ENCODE measurements around the gene CRKL. TPM values are rescaled to one million over a fixed set of nuclear protein-coding genes. Genes with fewer than 3 reads are reported as not detected.
"Not testable (repeated sequence)": the region's sequence is repeated elsewhere in the genome, so short reads cannot be mapped to it uniquely, and the experiment has no call there.

Gene CRKL
- total and polyA plus RNA-seq, 4 donors: 55.2 to 88.0 (median 64.6) TPM

GRCh38 chr22:20940186-20940651, 23.0 kb downstream of the CRKL start:
- no peak overlapping the region for H3K27ac ChIP-seq (ENCODE audit: low read depth, low read length)
- WGBS (ENCODE audit: insufficient coverage): 17% methylated on average over 1 of the region's 3 CpGs
- H3K9me3 ChIP-seq (ENCODE audit: control insufficient read depth, insufficient read depth, low read length): no peaks in the 10 kb centered on the region
- H3K4me3 ChIP-seq (ENCODE audit: low read depth, low read length): no peak overlapping the region
- H3K27me3 ChIP-seq (ENCODE audit: control insufficient read depth, insufficient read depth, low read length): no peaks in the 10 kb centered on the region
- peak in 2 of 6 donors; percentile 66 to 80 for DNase-seq (ENCODE audit: low read depth in 4 of 6, low spot score in 6 of 6)
- peaks cover 10% of the 10 kb centered on the region for H3K4me1 ChIP-seq (ENCODE audit: control insufficient read depth, insufficient read depth, low read length)
- peaks cover 18% of the 10 kb centered on the region for H3K36me3 ChIP-seq (ENCODE audit: control insufficient read depth, insufficient read depth, low read length)

GRCh38 chr22:20940904-20941385, 23.7 kb downstream of the CRKL start:
- H3K4me3 ChIP-seq (ENCODE audit: low read depth, low read length): no peak overlapping the region
- no peak overlapping the region for H3K27ac ChIP-seq (ENCODE audit: low read depth, low read length)
- no peaks in the 10 kb centered on the region for H3K27me3 ChIP-seq (ENCODE audit: control insufficient read depth, insufficient read depth, low read length)
- DNase-seq (ENCODE audit: low read depth in 4 of 6, low spot score in 6 of 6): no peak
- peaks cover 13% of the 10 kb centered on the region for H3K4me1 ChIP-seq (ENCODE audit: control insufficient read depth, insufficient read depth, low read length)
- peaks cover 11% of the 10 kb centered on the region for H3K36me3 ChIP-seq (ENCODE audit: control insufficient read depth, insufficient read depth, low read length)
- H3K9me3 ChIP-seq (ENCODE audit: control insufficient read depth, insufficient read depth, low read length): no peaks in the 10 kb centered on the region
- WGBS (ENCODE audit: insufficient coverage): 60% methylated on average over 2 of the region's 4 CpGs

- not testable (repeated sequence) for H3K9me3 ChIP-seq (ENCODE audit: control insufficient read depth, insufficient read depth, low read length); H3K27me3 ChIP-seq (ENCODE audit: control insufficient read depth, insufficient read depth, low read length); H3K4me3 ChIP-seq (ENCODE audit: low read depth, low read length); H3K27ac ChIP-seq (ENCODE audit: low read depth, low read length); H3K36me3 ChIP-seq (ENCODE audit: control insufficient read depth, insufficient read depth, low read length); DNase-seq (ENCODE audit: low read depth in 4 of 6, low spot score in 6 of 6); H3K4me1 ChIP-seq (ENCODE audit: control insufficient read depth, insufficient read depth, low read length)
- no CpG with 5 or more reads among the region's 7 CpGs for WGBS (ENCODE audit: insufficient coverage)
Observed at GRCh38 chr22:20942203-20942902, 25.1 kb downstream of the CRKL start.

GRCh38 chr22:20943104-20943933, 26.1 kb downstream of the CRKL start:
- no peak for DNase-seq (ENCODE audit: low read depth in 4 of 6, low spot score in 6 of 6)
- H3K4me3 ChIP-seq (ENCODE audit: low read depth, low read length): no peak overlapping the region
- H3K27me3 ChIP-seq (ENCODE audit: control insufficient read depth, insufficient read depth, low read length): no peaks in the 10 kb centered on the region
- WGBS (ENCODE audit: insufficient coverage): 96% methylated on average over 2 of the region's 8 CpGs
- peaks cover 6% of the 10 kb centered on the region for H3K4me1 ChIP-seq (ENCODE audit: control insufficient read depth, insufficient read depth, low read length)
- no peaks in the 10 kb centered on the region for H3K9me3 ChIP-seq (ENCODE audit: control insufficient read depth, insufficient read depth, low read length)
- no peaks in the 10 kb centered on the region for H3K36me3 ChIP-seq (ENCODE audit: control insufficient read depth, insufficient read depth, low read length)
- no peak overlapping the region for H3K27ac ChIP-seq (ENCODE audit: low read depth, low read length)

GRCh38 chr22:20944042-20944441, 26.8 kb downstream of the CRKL start:
- no peak overlapping the region for H3K27ac ChIP-seq (ENCODE audit: low read depth, low read length)
- WGBS (ENCODE audit: insufficient coverage): no CpG with 5 or more reads among the region's 1 CpG
- no peaks in the 10 kb centered on the region for H3K9me3 ChIP-seq (ENCODE audit: control insufficient read depth, insufficient read depth, low read length)
- peaks cover 3% of the 10 kb centered on the region for H3K36me3 ChIP-seq (ENCODE audit: control insufficient read depth, insufficient read depth, low read length)
- no peak overlapping the region for H3K4me3 ChIP-seq (ENCODE audit: low read depth, low read length)
- H3K4me1 ChIP-seq (ENCODE audit: control insufficient read depth, insufficient read depth, low read length): peaks cover 6% of the 10 kb centered on the region
- H3K27me3 ChIP-seq (ENCODE audit: control insufficient read depth, insufficient read depth, low read length): no peaks in the 10 kb centered on the region
- DNase-seq (ENCODE audit: low read depth in 4 of 6, low spot score in 6 of 6): no peak

GRCh38 chr22:20945578-20945934, 28.3 kb downstream of the CRKL start:
- no CpG with 5 or more reads among the region's 2 CpGs for WGBS (ENCODE audit: insufficient coverage)
- DNase-seq (ENCODE audit: low read depth in 4 of 6, low spot score in 6 of 6): no peak
- no peaks in the 10 kb centered on the region for H3K27me3 ChIP-seq (ENCODE audit: control insufficient read depth, insufficient read depth, low read length)

GRCh38 chr22:20946080-20946986, 29.1 kb downstream of the CRKL start:
- no peak overlapping the region for H3K4me3 ChIP-seq (ENCODE audit: low read depth, low read length)
- WGBS (ENCODE audit: insufficient coverage): 63% methylated on average over 4 of the region's 7 CpGs
- peaks cover 3% of the 10 kb centered on the region for H3K4me1 ChIP-seq (ENCODE audit: control insufficient read depth, insufficient read depth, low read length)
- H3K27ac ChIP-seq (ENCODE audit: low read depth, low read length): no peak overlapping the region
- no peak for DNase-seq (ENCODE audit: low read depth in 4 of 6, low spot score in 6 of 6)
- no peaks in the 10 kb centered on the region for H3K27me3 ChIP-seq (ENCODE audit: control insufficient read depth, insufficient read depth, low read length)
- peaks cover 20% of the 10 kb centered on the region for H3K36me3 ChIP-seq (ENCODE audit: control insufficient read depth, insufficient read depth, low read length)
- H3K9me3 ChIP-seq (ENCODE audit: control insufficient read depth, insufficient read depth, low read length): no peaks in the 10 kb centered on the region

More at GRCh38 chr22:20945578-20945934, 28.3 kb downstream of the CRKL start:
- Histone ChIP-seq H3K27ac (ENCODE audit: low read depth, low read length) (no peak overlapping the region), H3K9me3 (ENCODE audit: control insufficient read depth, insufficient read depth, low read length) (no peaks in the 10 kb centered on the region), H3K36me3 (ENCODE audit: control insufficient read depth, insufficient read depth, low read length) (peaks cover 14% of the 10 kb centered on the region), H3K4me3 (ENCODE audit: low read depth, low read length) (no peak overlapping the region), H3K4me1 (ENCODE audit: control insufficient read depth, insufficient read depth, low read length) (peaks cover 3% of the 10 kb centered on the region)

GRCh38 chr22:20946991-20947390, 29.8 kb downstream of the CRKL start:
- DNase-seq (ENCODE audit: low read depth in 4 of 6, low spot score in 6 of 6): no peak
- Histone ChIP-seq H3K9me3 (ENCODE audit: control insufficient read depth, insufficient read depth, low read length) (no peaks in the 10 kb centered on the region), H3K27me3 (ENCODE audit: control insufficient read depth, insufficient read depth, low read length) (no peaks in the 10 kb centered on the region), H3K27ac (ENCODE audit: low read depth, low read length) (no peak overlapping the region), H3K36me3 (ENCODE audit: control insufficient read depth, insufficient read depth, low read length) (peaks cover 23% of the 10 kb centered on the region), H3K4me1 (ENCODE audit: control insufficient read depth, insufficient read depth, low read length) (peaks cover 3% of the 10 kb centered on the region), H3K4me3 (ENCODE audit: low read depth, low read length) (no peak overlapping the region)
- WGBS (ENCODE audit: insufficient coverage): 100% methylated on average over 1 of the region's 1 CpG

GRCh38 chr22:20948450-20948849, 31.2 kb downstream of the CRKL start:
- Histone ChIP-seq H3K9me3 (ENCODE audit: control insufficient read depth, insufficient read depth, low read length) (no peaks in the 10 kb centered on the region), H3K4me1 (ENCODE audit: control insufficient read depth, insufficient read depth, low read length) (peaks cover 3% of the 10 kb centered on the region), H3K36me3 (ENCODE audit: control insufficient read depth, insufficient read depth, low read length) (peaks cover 23% of the 10 kb centered on the region), H3K27ac (ENCODE audit: low read depth, low read length) (no peak overlapping the region), H3K27me3 (ENCODE audit: control insufficient read depth, insufficient read depth, low read length) (no peaks in the 10 kb centered on the region), H3K4me3 (ENCODE audit: low read depth, low read length) (no peak overlapping the region)
- WGBS (ENCODE audit: insufficient coverage): 71% methylated on average over 4 of the region's 5 CpGs
- DNase-seq (ENCODE audit: low read depth in 4 of 6, low spot score in 6 of 6): no peak
